SU-DHL-6 (cell line): Measurements from ENCODE around the gene ERI2.

Experiments used
- H2AFZ ChIP-seq: fragments of 200-600 bp; sonication (generic); 2 replicates; pipeline ENCODE4 v1.6.1; 2014; ENCODE audit warnings: low read depth, mild to moderate bottlenecking, moderate library complexity, mixed read lengths, antibody characterized with exemption, low read length; ENCODE audit not compliant: severe bottlenecking
- H3F3A ChIP-seq: fragments of 200-600 bp; shearing (Covaris generic); 2 replicates; pipeline ENCODE4 v1.6.0; 2016; ENCODE audit warnings: antibody characterized with exemption, mild to moderate bottlenecking; ENCODE audit not compliant: insufficient read depth
- H3K27ac ChIP-seq: fragments of 200-600 bp; sonication (generic); 2 replicates; pipeline ENCODE4 v1.5.1; 2016; ENCODE audit warnings: low read depth, mild to moderate bottlenecking, low read length, moderate library complexity, mixed read lengths
- H3K27me3 ChIP-seq: fragments of 200-600 bp; sonication (generic), shearing (Covaris generic); 2 replicates; pipeline ENCODE4 v1.6.0; 2014; ENCODE audit warnings: mild to moderate bottlenecking, low read length
- H3K36me3 ChIP-seq: fragments of 200-600 bp; sonication (generic); 2 replicates; pipeline ENCODE4 v1.6.1; 2014; ENCODE audit warnings: mild to moderate bottlenecking, low read length, mixed read lengths
- H3K4me2 ChIP-seq: fragments of 300-600, 200-600 bp; shearing (Covaris generic), sonication (generic); 2 replicates; pipeline ENCODE4 v1.6.0; 2014; ENCODE audit warnings: low read length, low read depth, mild to moderate bottlenecking; ENCODE audit not compliant: poor library complexity, severe bottlenecking
- H3K4me3 ChIP-seq: fragments of 200-600 bp; sonication (generic); 2 replicates; pipeline ENCODE4 v1.5.1; 2014; ENCODE audit warnings: antibody characterized with exemption, low read length, mild to moderate bottlenecking, mixed read lengths; ENCODE audit not compliant: insufficient read depth, poor library complexity, severe bottlenecking
- H3K79me2 ChIP-seq: fragments of 200-600 bp; sonication (generic); 2 replicates; pipeline ENCODE4 v1.6.1; 2014; ENCODE audit warnings: mild to moderate bottlenecking, low read length, moderate library complexity; ENCODE audit not compliant: insufficient read depth
- H3K9ac ChIP-seq: fragments of 200-600 bp; sonication (generic); 2 replicates; pipeline ENCODE4 v1.7.0; 2014; ENCODE audit warnings: mild to moderate bottlenecking, low read length
- H3K9me2 ChIP-seq: fragments of 200-600 bp; sonication (generic); replicated peaks from 2 replicates; pipeline ENCODE4 v1.6.1; 2014; ENCODE audit warnings: low read length; ENCODE audit not compliant: insufficient read depth
- H3K9me3 ChIP-seq: fragments of 200-600 bp; sonication (generic); 2 replicates; pipeline ENCODE4 v1.6.1; 2014; ENCODE audit warnings: low read length, mixed read lengths; ENCODE audit not compliant: insufficient read depth
- H4K20me1 ChIP-seq: fragments of 200-600 bp; sonication (generic); 2 replicates; pipeline ENCODE4 v1.6.1; 2014; ENCODE audit warnings: low read depth, mild to moderate bottlenecking, antibody characterized with exemption, low read length, moderate library complexity, mixed read lengths
- CTCF ChIP-seq: fragments of 200-600 bp; sonication (generic); IDR thresholded peaks from one replicate; pipeline ENCODE4 v1.5.1; 2017; ENCODE audit warnings: antibody characterized with exemption, mild to moderate bottlenecking, low read length, moderate library complexity; ENCODE audit not compliant: insufficient read depth, poor library complexity, severe bottlenecking
- EZH2phosphoT487 ChIP-seq: fragments of 200-600 bp; sonication (generic), shearing (Covaris generic); conservative IDR thresholded peaks from 2 replicates; pipeline ENCODE4 v1.6.1; 2018; ENCODE audit warnings: mild to moderate bottlenecking, antibody characterized with exemption, low read length, moderate library complexity, mixed read lengths

ERI2 gene

GRCh38 chr16:20749474-20749873 lies 56.8 kb downstream of the ERI2 start:
- TF ChIP-seq EZH2phosphoT487 = no peak
- no peak for TF ChIP-seq CTCF
- Histone ChIP-seq H3K9me3 (0 out of 2 replicates have a peak, but pooled peaks cover 7% of the 10 kb centered on the region), H3F3A (no peaks in the 10 kb centered on the region), H2AFZ (no peak overlapping the region), H3K27me3 (0 out of 2 replicates have a peak, but pooled peaks cover 3% of the 10 kb centered on the region), H3K27ac (no peak overlapping the region), H4K20me1 (no peaks in the 10 kb centered on the region), H3K36me3 (no peaks in the 10 kb centered on the region), H3K9me2 (no peaks in the 10 kb centered on the region), H3K4me2 (no peak overlapping the region), H3K79me2 (no peaks in the 10 kb centered on the region), H3K4me3 (no peak overlapping the region), H3K9ac (no peak overlapping the region)

GRCh38 chr16:20747030-20747816 lies 59.0 kb downstream of the ERI2 start:
- no peak overlapping the region for H3K9ac ChIP-seq

GRCh38 chr16:20746461-20746860 lies 59.8 kb downstream of the ERI2 start:
- H3K4me3 ChIP-seq = no peak overlapping the region
- H4K20me1 ChIP-seq = no peaks in the 10 kb centered on the region
- no peaks in the 10 kb centered on the region for H3K79me2 ChIP-seq
- H2AFZ ChIP-seq = no peak overlapping the region
- no peaks in the 10 kb centered on the region for H3K9me2 ChIP-seq
- 0 out of 2 replicates have a peak, but pooled peaks cover 7% of the 10 kb centered on the region for H3K9me3 ChIP-seq
- H3K36me3 ChIP-seq = no peaks in the 10 kb centered on the region
- no peaks in the 10 kb centered on the region for H3K27me3 ChIP-seq
- no peak overlapping the region for H3K4me2 ChIP-seq
- no peak overlapping the region for H3K9ac ChIP-seq
- no peak overlapping the region for H3K27ac ChIP-seq
- TF ChIP-seq EZH2phosphoT487 = no peak
- no peak for TF ChIP-seq CTCF
- no peaks in the 10 kb centered on the region for H3F3A ChIP-seq

More at GRCh38 chr16:20747030-20747816, 59.0 kb downstream of the ERI2 start:
- H3K9me2 ChIP-seq = no peaks in the 10 kb centered on the region
- 0 out of 2 replicates have a peak, but pooled peaks cover under 1% of the 10 kb centered on the region for H3K27me3 ChIP-seq
- H3K27ac ChIP-seq = no peak overlapping the region
- no peak overlapping the region for H2AFZ ChIP-seq
- no peaks in the 10 kb centered on the region for H3F3A ChIP-seq
- no peaks in the 10 kb centered on the region for H3K36me3 ChIP-seq
- no peak overlapping the region for H3K4me2 ChIP-seq
- no peaks in the 10 kb centered on the region for H4K20me1 ChIP-seq
- H3K4me3 ChIP-seq = no peak overlapping the region
- TF ChIP-seq EZH2phosphoT487 (no peak), CTCF (no peak)
- H3K79me2 ChIP-seq = no peaks in the 10 kb centered on the region
- 0 out of 2 replicates have a peak, but pooled peaks cover 7% of the 10 kb centered on the region for H3K9me3 ChIP-seq
